ENCODE measurements around the gene ATP9B.

- TF ChIP-seq CTCF (IDR thresholded peaks at IDR 0.05; ENCODE audit: low read depth, low read length) (no peak), EZH2phosphoT487 (IDR thresholded peaks at IDR 0.05; ENCODE audit: low read depth) (no peak)
These were observed 353.6 kb downstream of the ATP9B start for GRCh38 chr18:79422783-79423165.
